Activated naive CD4-positive, alpha-beta T cell treated with anti-CD3 and anti-CD28 coated beads, Interleukin-2, amount 10 ng/mL, durations not matched to agents 7 days and 5 days (primary cell): ENCODE results near the gene CPE.

Source experiments
- CTCF ChIA-PET: fragments of 350-600 bp; sonication (Branson Sonifier 250); formaldehyde crosslinking; loops from one replicate; lab custom pipeline; 2021; ENCODE audit warnings: antibody characterized with exemption; lab: Charles Lee
- DNase-seq: peaks from one replicate; pipeline ENCODE4 v3.0.0-alpha.2; 2020
- H3K27ac Mint-ChIP-seq: one replicate; pipeline ENCODE4 v1.8.0; 2021; ENCODE audit warnings: mild to moderate bottlenecking, moderate library complexity, mixed read lengths
- H3K27me3 Mint-ChIP-seq: one replicate; pipeline ENCODE4 v1.8.0; 2021; ENCODE audit warnings: mild to moderate bottlenecking, mixed read lengths
- H3K36me3 Mint-ChIP-seq: one replicate; pipeline ENCODE4 v1.8.0; 2021; ENCODE audit warnings: mixed read lengths
- H3K4me1 Mint-ChIP-seq: one replicate; pipeline ENCODE4 v1.8.0; 2021; ENCODE audit warnings: mixed read lengths
- H3K4me3 Mint-ChIP-seq: one replicate; pipeline ENCODE4 v1.8.0; 2021; ENCODE audit warnings: mild to moderate bottlenecking, moderate library complexity, mixed read lengths
- H3K9me3 Mint-ChIP-seq: one replicate; pipeline ENCODE4 v1.8.0; 2021; ENCODE audit warnings: mixed read lengths

The CPE gene

DNA sequence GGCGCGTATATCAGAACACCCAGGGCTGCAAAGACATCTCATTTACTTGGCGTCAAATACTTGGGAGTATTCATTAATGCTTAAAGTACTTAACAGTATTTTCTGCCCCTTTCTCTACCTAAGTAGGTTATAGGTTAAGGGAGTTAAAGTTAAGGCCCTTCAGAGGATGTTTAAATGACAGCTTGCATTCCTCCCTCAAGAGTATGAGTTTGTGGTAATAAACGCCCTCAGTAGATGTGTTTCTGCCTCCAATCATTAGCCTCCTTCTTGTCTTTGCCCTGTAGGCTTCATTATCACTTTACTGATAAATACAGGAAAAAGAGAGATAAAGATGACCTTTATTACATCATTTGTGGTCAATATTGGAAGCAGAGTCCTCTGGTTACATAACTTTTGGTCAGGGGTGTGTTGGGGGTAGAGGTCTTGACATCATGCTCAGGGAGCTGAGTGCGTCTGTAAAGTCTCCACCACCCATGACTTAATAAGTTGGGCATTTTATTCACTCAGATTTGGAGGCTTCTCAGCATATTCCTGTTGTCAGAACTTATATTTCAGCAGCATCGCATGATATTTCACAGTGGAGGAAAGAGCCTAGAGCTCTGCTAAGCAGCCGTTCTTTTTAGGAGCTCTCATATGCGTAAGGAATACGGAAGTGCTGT is 145.9 kb downstream of the CPE start:
- Mint-ChIP-seq H3K4me3 (no peak overlapping the region), H3K27ac (no peak overlapping the region), H3K27me3 (no peaks in the 10 kb centered on the region), H3K4me1 (no peaks in the 10 kb centered on the region), H3K9me3 (no peaks in the 10 kb centered on the region), H3K36me3 (no peaks in the 10 kb centered on the region)
- DNase-seq, result no peak
- CTCF ChIA-PET, result interaction anchor here (0.7 to 1.0 kb wide), 2 partner anchors 12 to 1057 kb away, joined by 3 to 4 read pairs; no protein-coding TSS in a partner anchor

- CTCF ChIA-PET, result interaction anchor here (1.2 kb wide), 1 partner anchor 558 kb away, joined by 4 read pairs; no protein-coding TSS in a partner anchor
- DNase-seq, result no peak
- Mint-ChIP-seq H3K27ac (no peak overlapping the region), H3K36me3 (no peaks in the 10 kb centered on the region), H3K9me3 (no peaks in the 10 kb centered on the region), H3K4me3 (no peak overlapping the region), H3K4me1 (no peaks in the 10 kb centered on the region), H3K27me3 (no peaks in the 10 kb centered on the region)
Measured at GRCh38 chr4:165532976-165533375, 154.2 kb downstream of the CPE start.

DNA sequence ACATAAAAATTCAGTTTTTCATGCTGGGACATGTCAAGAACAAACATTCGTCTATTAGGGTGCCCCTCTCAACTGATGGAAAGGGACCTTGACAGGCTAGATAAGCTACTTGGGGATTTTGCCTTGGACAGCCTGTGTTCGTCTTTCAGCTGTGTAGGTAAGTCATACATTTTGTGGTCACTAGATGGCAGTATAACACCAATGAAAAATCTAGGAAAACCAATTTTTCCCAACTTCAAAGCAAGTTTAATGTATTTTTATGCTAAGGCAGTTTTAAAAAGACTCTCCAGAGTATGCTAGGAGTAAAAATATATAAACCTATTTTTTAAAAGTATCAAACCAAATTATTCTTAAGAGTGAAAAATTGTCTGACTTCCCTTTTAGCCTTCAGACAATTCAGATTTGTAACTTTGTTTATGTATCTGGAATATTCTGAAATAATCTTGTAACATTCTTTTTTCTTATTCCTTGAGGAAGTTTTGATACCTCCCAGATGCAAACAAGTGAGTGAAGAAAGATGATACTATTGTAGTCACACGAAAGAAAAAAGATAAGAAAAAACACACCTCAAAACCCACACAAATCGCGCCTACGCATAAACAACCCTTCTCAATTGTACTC is 158.3 kb downstream of the CPE start:
- Mint-ChIP-seq H3K4me3 (no peak overlapping the region), H3K4me1 (no peaks in the 10 kb centered on the region), H3K27me3 (no peaks in the 10 kb centered on the region), H3K27ac (no peak overlapping the region), H3K9me3 (no peaks in the 10 kb centered on the region), H3K36me3 (no peaks in the 10 kb centered on the region)
- no peak for DNase-seq
- CTCF ChIA-PET, result interaction anchor here (0.6 to 1.3 kb wide), 7 partner anchors 12 to 555 kb away, joined by 3 to 5 read pairs (median 3); no protein-coding TSS in a partner anchor

DNA sequence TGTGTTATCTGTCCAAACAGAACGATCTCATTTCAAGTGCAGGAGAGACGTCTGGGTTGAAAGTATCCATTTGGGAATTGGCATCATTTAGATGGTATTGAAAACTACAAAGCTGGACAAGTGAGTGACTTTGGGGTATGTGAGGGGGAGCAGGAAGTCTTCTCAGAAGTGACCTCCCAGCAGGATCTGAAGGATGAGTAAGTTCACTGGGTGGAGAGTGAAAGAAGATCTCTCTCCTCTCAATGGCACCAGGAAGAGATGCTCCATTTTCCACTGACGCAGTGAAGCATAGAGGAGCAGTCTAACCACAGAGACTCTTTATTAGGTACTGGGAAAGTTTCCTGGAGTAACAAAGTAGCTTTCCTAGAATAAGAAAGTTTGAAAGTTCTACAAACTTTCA is 161.0 kb downstream of the CPE start:
- no peak overlapping the region for H3K4me3 Mint-ChIP-seq

GRCh38 chr4:165540206-165540830 is 161.5 kb downstream of the CPE start:
- CTCF ChIA-PET, result interaction anchor here (0.6 kb wide), 2 partner anchors 239 to 337 kb away, joined by 3 read pairs; no protein-coding TSS in a partner anchor
- Mint-ChIP-seq H3K27ac (no peak overlapping the region), H3K36me3 (no peaks in the 10 kb centered on the region), H3K4me1 (no peaks in the 10 kb centered on the region), H3K9me3 (no peaks in the 10 kb centered on the region), H3K4me3 (no peak overlapping the region), H3K27me3 (no peaks in the 10 kb centered on the region)
- no peak for DNase-seq

More for the DNA sequence above, 161.0 kb downstream of the CPE start:
- DNase-seq, result no peak
- no peaks in the 10 kb centered on the region for H3K4me1 Mint-ChIP-seq
- CTCF ChIA-PET, result interaction anchor here (0.6 kb wide), 2 partner anchors 239 to 337 kb away, joined by 3 read pairs; no protein-coding TSS in a partner anchor
- H3K36me3 Mint-ChIP-seq, result no peaks in the 10 kb centered on the region
- H3K27ac Mint-ChIP-seq, result no peak overlapping the region
- no peaks in the 10 kb centered on the region for H3K27me3 Mint-ChIP-seq
- no peaks in the 10 kb centered on the region for H3K9me3 Mint-ChIP-seq

- H3K9me3 Mint-ChIP-seq, result no peaks in the 10 kb centered on the region
- H3K4me1 Mint-ChIP-seq, result no peaks in the 10 kb centered on the region
- no peaks in the 10 kb centered on the region for H3K27me3 Mint-ChIP-seq
- no peaks in the 10 kb centered on the region for H3K36me3 Mint-ChIP-seq
- H3K4me3 Mint-ChIP-seq, result no peak overlapping the region
- H3K27ac Mint-ChIP-seq, result no peak overlapping the region
- DNase-seq, result peak; percentile 48
- CTCF ChIA-PET, result interaction anchor here (0.8 to 1.6 kb wide), 4 partner anchors 27 to 550 kb away, joined by 3 to 5 read pairs (median 4); no protein-coding TSS in a partner anchor
Measured at GRCh38 chr4:165541851-165542459, 163.1 kb downstream of the CPE start.

GRCh38 chr4:165542476-165542875 is 163.7 kb downstream of the CPE start:
- no peak for DNase-seq
- Mint-ChIP-seq H3K27me3 (no peaks in the 10 kb centered on the region), H3K9me3 (no peaks in the 10 kb centered on the region), H3K27ac (no peak overlapping the region), H3K36me3 (no peaks in the 10 kb centered on the region), H3K4me3 (no peak overlapping the region), H3K4me1 (no peaks in the 10 kb centered on the region)
- CTCF ChIA-PET, result interaction anchor here (0.8 to 1.6 kb wide), 4 partner anchors 28 to 549 kb away, joined by 3 to 5 read pairs (median 4); no protein-coding TSS in a partner anchor
